HG03342 (cell line): Measurements from ENCODE around the gene WFDC10A.
"Not testable (repeated sequence)": the region's sequence is repeated elsewhere in the genome, so short reads cannot be mapped to it uniquely, and the experiment has no call there.

Source experiments
- ATAC-seq: cut with Tn5 transposase; IDR thresholded peaks from one replicate; pipeline ENCODE4 v1.9.1; 2021; ENCODE audit warnings: mild to moderate bottlenecking, moderate library complexity; ENCODE audit not compliant: unreplicated experiment

WFDC10A gene

GRCh38 chr20:45629496-45630100 is at the start of gene WFDC10A:
WFDC10A (plus strand) TSS chr20:45629739; CDS start chr20:45629814, 75 bp downstream.
- ATAC-seq = peak; percentile 64

- no peak for ATAC-seq
Observed at GRCh38 chr20:45581702-45582101, 47.8 kb upstream of the WFDC10A start.

GRCh38 chr20:45583502-45583901 is 46.0 kb upstream of the WFDC10A start:
- no peak for ATAC-seq

- ATAC-seq = not testable (repeated sequence)
Observed at GRCh38 chr20:45584294-45584693, 45.2 kb upstream of the WFDC10A start.

GRCh38 chr20:45585986-45586385 is 43.6 kb upstream of the WFDC10A start:
- ATAC-seq = not testable (repeated sequence)

GRCh38 chr20:45588800-45589199 is 40.7 kb upstream of the WFDC10A start:
- ATAC-seq = no peak

- ATAC-seq = no peak
Observed at GRCh38 chr20:45589725-45590124, 39.8 kb upstream of the WFDC10A start.

GRCh38 chr20:45592574-45593189 is 36.9 kb upstream of the WFDC10A start:
- ATAC-seq = no peak

- ATAC-seq = no peak
Observed at GRCh38 chr20:45593498-45593897, 36.0 kb upstream of the WFDC10A start.

- ATAC-seq = no peak
Observed at GRCh38 chr20:45595235-45595634, 34.3 kb upstream of the WFDC10A start.

- no peak for ATAC-seq
Observed at GRCh38 chr20:45607810-45608209, 21.7 kb upstream of the WFDC10A start.

- no peak for ATAC-seq
Observed at GRCh38 chr20:45611054-45611453, 18.5 kb upstream of the WFDC10A start.

- ATAC-seq = no peak
Observed at GRCh38 chr20:45612314-45612713, 17.2 kb upstream of the WFDC10A start.

- no peak for ATAC-seq
Observed at GRCh38 chr20:45617591-45617990, 11.9 kb upstream of the WFDC10A start.

- no peak for ATAC-seq
Observed at GRCh38 chr20:45621593-45621992, 7.9 kb upstream of the WFDC10A start.

GRCh38 chr20:45626540-45626939 is 3.0 kb upstream of the WFDC10A start:
- no peak for ATAC-seq

- no peak for ATAC-seq
Observed at GRCh38 chr20:45630371-45630770, 832 bp downstream of the WFDC10A start.

- no peak for ATAC-seq
Observed at GRCh38 chr20:45631184-45631583, 1.6 kb downstream of the WFDC10A start, which contains the start of gene WFDC9. WFDC9 (minus strand) TSS chr20:45631284; CDS start chr20:45610181, 21,103 bp downstream.

GRCh38 chr20:45636513-45636912 is 7.0 kb downstream of the WFDC10A start:
- ATAC-seq = no peak

- no peak for ATAC-seq
Observed at GRCh38 chr20:45639687-45640086, 10.1 kb downstream of the WFDC10A start.

GRCh38 chr20:45641076-45641475 is 11.5 kb downstream of the WFDC10A start:
- not testable (repeated sequence) for ATAC-seq

GRCh38 chr20:45645869-45646268 is 16.3 kb downstream of the WFDC10A start:
- not testable (repeated sequence) for ATAC-seq

GRCh38 chr20:45646875-45647274 is 17.3 kb downstream of the WFDC10A start:
- no peak for ATAC-seq
